ENCODE data around the gene ZNF474. TPM values are rescaled to one million over a fixed set of nuclear protein-coding genes. Genes with fewer than 3 reads are reported as not detected.
A peak's percentile ranks its signal among the peaks of the same experiment; 100 is the strongest.

The ZNF474 gene
- total RNA-seq, 3 donors from 2014 or later, result 0.28 to 0.61 TPM; not detected in 1

GRCh38 chr5:122195802-122196394 lies 66.6 kb downstream of the ZNF474 start:
- Histone ChIP-seq H3K9me3 (no peaks in the 10 kb centered on the region), H3K4me1 (ENCODE audit: low read depth) (no peaks in the 10 kb centered on the region), H3K36me3 (ENCODE audit: low read depth) (no peaks in the 10 kb centered on the region), H3K4me3 (no peak overlapping the region)
- peak in 1 of 3 donors; percentile 71 for DNase-seq
- ATAC-seq, result peak; percentile 64
- TF ChIP-seq, protein P1, sequence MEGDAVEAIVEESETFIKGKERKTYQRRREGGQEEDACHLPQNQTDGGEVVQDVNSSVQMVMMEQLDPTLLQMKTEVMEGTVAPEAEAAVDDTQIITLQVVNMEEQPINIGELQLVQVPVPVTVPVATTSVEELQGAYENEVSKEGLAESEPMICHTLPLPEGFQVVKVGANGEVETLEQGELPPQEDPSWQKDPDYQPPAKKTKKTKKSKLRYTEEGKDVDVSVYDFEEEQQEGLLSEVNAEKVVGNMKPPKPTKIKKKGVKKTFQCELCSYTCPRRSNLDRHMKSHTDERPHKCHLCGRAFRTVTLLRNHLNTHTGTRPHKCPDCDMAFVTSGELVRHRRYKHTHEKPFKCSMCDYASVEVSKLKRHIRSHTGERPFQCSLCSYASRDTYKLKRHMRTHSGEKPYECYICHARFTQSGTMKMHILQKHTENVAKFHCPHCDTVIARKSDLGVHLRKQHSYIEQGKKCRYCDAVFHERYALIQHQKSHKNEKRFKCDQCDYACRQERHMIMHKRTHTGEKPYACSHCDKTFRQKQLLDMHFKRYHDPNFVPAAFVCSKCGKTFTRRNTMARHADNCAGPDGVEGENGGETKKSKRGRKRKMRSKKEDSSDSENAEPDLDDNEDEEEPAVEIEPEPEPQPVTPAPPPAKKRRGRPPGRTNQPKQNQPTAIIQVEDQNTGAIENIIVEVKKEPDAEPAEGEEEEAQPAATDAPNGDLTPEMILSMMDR (IDR thresholded peaks at IDR 0.05), result no peak
- intact Hi-C loops (cut with DNase I, micrococcal nuclease), result loop anchor here in 1 of 2 donors (5.0 to 10.0 kb wide), 3 partner anchors 119 to 299 kb away; partner anchors contain the start of gene SNCAIP

DNA sequence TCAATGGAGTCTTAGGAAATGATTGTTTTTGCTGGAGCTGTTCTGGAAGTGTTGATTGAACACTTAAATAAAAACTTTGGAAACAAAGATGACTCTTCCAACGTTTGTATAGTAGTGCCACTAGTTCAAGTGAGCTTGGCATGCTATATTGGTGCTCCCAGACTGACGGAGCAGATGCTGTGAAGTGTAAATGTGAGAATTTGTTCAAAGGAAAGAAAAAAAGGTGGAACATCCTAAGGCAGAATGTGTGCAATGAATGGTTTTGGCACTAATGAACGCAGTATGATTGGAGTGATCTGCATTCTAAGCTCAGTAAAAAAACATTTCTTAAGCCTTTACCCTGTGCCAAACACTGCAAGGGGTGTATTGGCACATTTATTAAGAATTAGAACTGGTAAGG lies 69.8 kb downstream of the ZNF474 start:
- Histone ChIP-seq H3K4me3 (no peak overlapping the region), H3K9me3 (no peaks in the 10 kb centered on the region), H3K36me3 (ENCODE audit: low read depth) (no peaks in the 10 kb centered on the region), H3K4me1 (ENCODE audit: low read depth) (no peaks in the 10 kb centered on the region)
- intact Hi-C loops (cut with DNase I, micrococcal nuclease), result loop anchor here in 1 of 2 donors (5.0 to 10.0 kb wide), 3 partner anchors 116 to 296 kb away; partner anchors contain the start of gene SNCAIP
- TF ChIP-seq, protein P1 (IDR thresholded peaks at IDR 0.05), result no peak
- DNase-seq, result no peak
- no peak for ATAC-seq

GRCh38 chr5:122200450-122200849 lies 71.1 kb downstream of the ZNF474 start:
- Histone ChIP-seq H3K4me1 (ENCODE audit: low read depth) (no peaks in the 10 kb centered on the region), H3K9me3 (no peaks in the 10 kb centered on the region), H3K4me3 (no peak overlapping the region), H3K36me3 (ENCODE audit: low read depth) (no peaks in the 10 kb centered on the region)
- TF ChIP-seq, protein P1 (IDR thresholded peaks at IDR 0.05), result no peak
- DNase-seq, result no peak
- intact Hi-C loops (cut with DNase I, micrococcal nuclease), result no loop called here
- no peak for ATAC-seq

DNA sequence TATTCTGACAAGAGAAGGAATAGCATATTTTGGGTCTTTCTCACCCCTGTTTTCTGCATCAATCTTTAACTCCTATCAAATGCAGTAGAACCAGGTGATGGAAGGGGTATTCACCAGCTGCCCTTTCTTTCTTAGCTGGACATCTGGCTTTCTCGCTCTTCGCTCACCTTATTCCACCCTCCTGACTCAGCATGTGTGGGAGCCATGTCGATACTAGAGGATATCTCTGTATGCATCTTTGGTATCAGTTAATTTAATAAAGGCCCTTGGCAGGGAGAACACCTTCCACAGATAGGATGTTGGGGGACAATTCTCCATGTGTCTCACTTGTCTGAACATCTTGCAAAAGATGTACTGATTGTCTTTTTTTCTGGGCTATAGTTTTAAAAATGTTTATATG lies 71.5 kb downstream of the ZNF474 start:
- ATAC-seq, result no peak
- Histone ChIP-seq H3K4me1 (ENCODE audit: low read depth) (no peaks in the 10 kb centered on the region), H3K9me3 (no peaks in the 10 kb centered on the region), H3K36me3 (ENCODE audit: low read depth) (no peaks in the 10 kb centered on the region), H3K4me3 (no peak overlapping the region)
- DNase-seq, result no peak
- TF ChIP-seq, protein P1 (IDR thresholded peaks at IDR 0.05), result no peak
- intact Hi-C loops (cut with DNase I, micrococcal nuclease), result no loop called here

DNA sequence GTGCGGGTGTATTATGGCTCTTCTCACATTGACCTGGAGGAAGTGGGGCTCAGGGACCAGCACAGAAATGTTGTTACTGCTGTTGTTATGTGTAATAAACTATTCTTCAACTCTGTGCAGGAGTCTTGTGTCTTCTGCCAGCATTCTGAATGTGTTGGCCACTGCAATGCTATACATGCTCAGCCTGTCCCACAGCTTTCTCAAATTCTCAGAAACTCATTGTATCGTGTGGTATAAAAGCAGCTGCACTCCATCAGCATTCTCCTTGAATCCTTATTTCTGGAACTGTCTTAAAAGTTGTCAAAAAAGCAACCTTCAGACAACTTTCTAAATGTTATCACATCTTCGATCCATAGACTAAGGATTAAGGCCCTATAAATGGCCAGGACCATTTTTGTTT lies 72.0 kb downstream of the ZNF474 start:
- no peaks in the 10 kb centered on the region for H3K9me3 ChIP-seq
- no peak for ATAC-seq
- TF ChIP-seq, protein P1 (IDR thresholded peaks at IDR 0.05), result no peak
- no peak for DNase-seq
- H3K36me3 ChIP-seq (ENCODE audit: low read depth), result no peaks in the 10 kb centered on the region
- no peak overlapping the region for H3K4me3 ChIP-seq
- H3K4me1 ChIP-seq (ENCODE audit: low read depth), result no peaks in the 10 kb centered on the region
- intact Hi-C loops (cut with DNase I, micrococcal nuclease), result no loop called here

Measured in mucosa of descending colon (tissue), 3 donors.